ENCODE results near the gene CCM2.

CCM2 gene

GRCh38 chr7:45069444-45070253, 69.6 kb downstream of the CCM2 start:
- no peak for DNase-seq

DNA sequence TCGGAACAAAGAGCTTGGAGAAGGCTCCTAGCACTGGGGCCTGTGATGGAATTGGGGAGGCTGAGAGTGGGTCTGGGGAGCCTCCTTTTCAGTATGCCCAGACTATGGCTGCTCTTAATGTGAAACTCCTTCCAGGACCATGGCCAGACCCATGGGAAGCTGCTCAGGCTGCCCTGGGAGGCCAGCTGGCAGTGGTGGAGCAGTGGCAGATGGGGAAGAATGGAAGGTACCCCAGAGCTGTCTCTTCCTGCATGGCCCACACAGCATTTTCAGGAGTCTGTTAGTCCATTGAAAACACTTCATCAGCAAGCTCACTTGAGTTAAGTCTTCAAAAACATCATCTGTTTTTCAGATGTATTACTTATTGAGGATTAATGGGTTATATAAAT, 70.2 kb downstream of the CCM2 start:
- peak; percentile 29 for DNase-seq

- DNase-seq: no peak
These were observed 71.5 kb downstream of the CCM2 start for GRCh38 chr7:45071528-45071927.

DNA sequence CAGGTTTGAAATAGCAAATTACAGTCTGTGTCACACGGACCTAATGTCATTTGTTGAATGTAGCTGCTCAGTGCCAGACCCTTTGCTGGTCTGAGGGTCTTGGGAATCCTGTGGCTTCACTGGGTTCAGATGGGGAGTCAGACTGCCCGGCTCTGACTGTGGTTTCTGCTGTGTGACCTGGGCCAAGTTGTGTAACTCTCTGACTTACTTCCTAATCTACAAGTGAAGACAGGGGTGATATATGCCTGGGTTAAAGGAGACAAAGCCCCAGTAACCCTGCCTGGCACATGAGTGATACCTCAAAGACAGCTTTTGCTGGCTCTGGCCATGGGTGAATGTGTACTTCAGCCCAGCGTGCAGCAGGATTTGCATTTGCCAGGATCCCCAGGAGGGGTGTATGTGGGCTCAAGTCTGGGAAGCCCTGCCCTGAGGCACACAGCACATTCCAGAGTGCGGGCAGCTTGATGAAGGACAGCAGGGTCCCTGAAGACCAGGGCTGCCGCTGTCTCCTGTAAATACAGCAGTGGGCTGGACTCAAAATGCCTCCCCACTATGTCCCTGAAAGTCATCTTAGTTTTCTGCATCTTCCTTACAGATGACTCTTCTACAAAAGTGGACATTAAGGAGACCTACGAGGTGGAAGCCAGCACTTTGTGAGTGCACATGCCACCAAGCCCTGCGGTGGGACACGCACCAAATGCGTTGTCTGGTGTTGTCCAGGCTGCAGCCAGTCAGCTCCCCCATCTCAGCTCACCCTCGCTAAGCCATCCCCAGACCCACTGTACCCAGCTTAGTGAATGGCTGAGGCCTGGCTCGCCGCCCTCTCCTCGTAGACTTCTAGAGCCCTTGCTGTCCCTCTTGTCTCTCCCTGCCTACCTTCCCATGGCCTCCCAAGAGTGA, 72.4 kb downstream of the CCM2 start:
- DNase-seq: no peak

DNA sequence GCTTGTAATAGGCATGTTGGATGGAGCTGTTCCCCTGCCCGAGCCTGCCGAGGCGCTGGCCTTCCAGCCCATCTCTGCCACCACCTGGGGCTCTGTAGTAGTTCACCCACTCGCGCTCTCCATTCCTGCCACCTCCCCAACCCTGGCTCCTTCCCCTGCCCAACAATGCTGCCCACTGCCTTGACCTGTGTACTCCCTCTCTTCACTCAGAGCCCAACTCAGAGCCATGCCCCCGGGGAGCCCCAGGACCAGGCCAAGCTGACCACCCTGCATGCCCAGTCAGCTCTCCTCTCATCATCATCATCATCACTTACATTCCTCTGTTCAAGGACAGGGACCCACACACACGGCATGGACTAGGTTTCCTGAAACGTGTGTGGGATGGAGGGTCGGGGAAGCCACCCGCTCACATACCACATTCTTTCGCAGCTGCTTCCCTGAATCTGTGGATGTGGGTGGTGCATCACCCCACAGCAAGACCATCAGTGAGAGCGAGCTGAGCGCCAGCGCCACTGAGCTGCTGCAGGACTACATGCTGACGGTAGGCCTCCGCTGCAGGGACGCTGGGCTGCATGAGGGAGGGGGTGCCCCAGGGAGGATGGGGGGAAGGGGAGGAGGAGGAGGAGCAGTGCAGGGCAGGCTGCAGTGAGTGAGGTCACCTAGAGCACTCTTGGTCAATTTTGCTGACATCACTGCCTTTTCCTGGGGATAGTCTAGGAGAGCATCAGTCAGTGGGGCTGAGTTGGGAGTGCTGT, 73.2 kb downstream of the CCM2 start:
- DNase-seq: no peak

- peak; percentile 78 for DNase-seq
These were observed 74.0 kb downstream of the CCM2 start for GRCh38 chr7:45073786-45074527.

DNA sequence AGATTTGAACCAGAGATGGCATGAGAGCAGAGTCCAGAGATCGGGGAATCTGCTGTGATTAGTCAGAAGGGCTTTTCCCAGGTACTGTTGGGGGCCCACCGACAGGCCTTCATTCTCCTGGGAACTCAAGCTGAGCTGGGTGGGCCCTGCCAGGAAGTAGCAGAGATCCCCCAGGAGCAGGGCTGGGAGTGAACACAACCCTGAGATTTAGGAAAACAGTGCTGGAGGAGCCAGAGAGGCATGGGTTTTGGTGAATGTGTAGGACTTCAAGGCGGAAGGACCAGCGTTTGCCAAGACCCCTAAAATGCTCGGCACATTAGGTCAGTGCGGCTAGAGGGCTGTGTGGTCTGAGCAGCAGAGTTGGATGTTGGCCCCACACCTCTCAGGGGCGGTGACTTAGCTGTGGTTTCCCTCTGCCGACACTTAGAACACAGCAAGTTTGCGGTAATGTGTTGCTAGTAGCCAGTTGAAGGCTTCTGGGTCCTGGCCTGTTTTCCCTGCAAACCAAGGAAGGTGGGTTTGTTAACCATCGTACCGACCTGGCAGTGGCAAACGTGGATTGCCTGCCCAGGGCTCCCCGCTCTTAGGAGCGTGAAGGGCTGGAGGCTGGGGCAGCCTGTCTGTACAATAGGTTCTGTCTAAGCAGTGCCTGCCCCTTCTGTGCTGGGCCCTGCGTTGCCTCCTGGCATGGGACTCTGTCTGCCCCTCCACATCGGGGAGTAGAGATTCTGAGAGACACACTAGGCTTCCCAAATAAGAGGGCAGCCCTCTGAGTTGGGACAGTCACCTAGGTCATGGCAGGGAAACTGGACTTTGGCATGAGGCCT, 74.7 kb downstream of the CCM2 start:
- no peak for DNase-seq

- no peak for DNase-seq
These were observed 75.3 kb downstream of the CCM2 start for GRCh38 chr7:45075355-45075644.

GRCh38 chr7:45075871-45076796, 76.1 kb downstream of the CCM2 start:
- no peak for DNase-seq

GRCh38 chr7:45076946-45077345, 76.9 kb downstream of the CCM2 start:
- DNase-seq: no peak

DNA sequence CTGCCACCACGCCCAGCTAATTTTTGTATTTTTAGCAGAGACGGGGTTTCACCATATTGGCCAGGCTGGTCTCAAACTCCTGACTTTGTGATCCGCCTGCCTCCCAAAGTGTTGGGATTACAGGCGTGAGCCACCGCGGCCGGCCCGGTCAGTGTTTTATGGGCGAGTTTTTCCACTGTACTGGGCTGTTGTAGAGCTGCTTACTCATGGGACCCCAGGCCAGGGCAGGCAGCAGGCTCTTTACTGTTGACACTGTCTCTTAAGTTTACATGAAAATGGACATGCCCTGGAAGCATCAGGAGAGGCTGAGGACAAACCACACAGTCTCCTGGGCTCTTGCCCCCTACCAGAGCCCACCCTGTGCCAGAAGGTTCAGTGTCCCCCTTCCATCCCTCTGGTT, 77.6 kb downstream of the CCM2 start:
- DNase-seq: no peak

GRCh38 chr7:45078125-45078681, 78.2 kb downstream of the CCM2 start:
- no peak for DNase-seq

DNA sequence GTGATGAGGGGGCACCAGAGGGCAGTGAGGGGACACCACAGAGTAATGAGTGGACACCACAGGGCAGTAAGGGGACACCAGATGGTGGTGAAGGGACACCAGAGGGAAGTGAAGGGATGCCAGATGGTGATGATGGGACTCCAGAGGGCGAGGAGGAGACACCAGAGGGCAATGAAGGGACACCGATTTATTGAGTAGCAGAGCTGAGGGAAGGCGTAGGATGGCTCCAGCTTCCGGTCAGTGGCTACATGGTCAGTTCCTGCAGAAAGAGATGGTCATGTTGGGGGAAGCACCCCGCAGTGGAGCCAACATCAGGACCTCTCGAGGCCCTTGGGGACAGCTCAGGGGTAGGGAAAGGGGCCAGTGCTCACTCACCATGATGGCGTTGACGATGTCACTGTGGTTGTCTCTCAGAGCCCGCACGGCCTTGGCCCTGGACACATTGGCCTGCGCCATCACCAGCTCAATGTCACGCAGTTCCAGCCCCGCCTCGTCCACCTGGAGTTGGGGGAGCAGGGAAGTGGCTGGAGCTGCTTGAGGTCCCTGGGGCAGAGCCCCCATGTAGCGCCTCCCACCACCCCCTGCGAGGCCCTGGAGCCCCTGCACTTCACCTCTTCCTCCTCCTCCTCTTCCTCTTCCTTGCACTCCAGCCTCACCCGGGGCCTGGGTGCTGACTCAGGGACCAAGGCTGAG, 80.4 kb downstream of the CCM2 start:
- no peak for DNase-seq

GRCh38 chr7:45080958-45081669, 81.1 kb downstream of the CCM2 start:
- no peak for DNase-seq

DNA sequence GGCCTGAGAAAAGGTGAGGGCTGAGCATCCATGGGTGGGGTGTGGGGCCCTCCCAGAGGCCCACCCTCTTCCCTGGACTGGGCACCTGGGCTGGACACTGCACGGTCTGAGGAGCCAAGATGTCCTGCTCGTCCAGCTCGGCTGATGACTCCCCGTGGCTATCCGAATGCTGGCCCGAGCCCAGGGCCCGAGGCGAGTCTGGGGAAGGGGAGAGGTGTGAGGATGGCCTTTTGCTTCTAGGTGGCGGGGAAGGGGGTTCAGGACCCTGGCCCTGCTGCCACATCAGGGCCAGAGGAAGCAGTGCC, 81.6 kb downstream of the CCM2 start:
- DNase-seq: no peak

DNA sequence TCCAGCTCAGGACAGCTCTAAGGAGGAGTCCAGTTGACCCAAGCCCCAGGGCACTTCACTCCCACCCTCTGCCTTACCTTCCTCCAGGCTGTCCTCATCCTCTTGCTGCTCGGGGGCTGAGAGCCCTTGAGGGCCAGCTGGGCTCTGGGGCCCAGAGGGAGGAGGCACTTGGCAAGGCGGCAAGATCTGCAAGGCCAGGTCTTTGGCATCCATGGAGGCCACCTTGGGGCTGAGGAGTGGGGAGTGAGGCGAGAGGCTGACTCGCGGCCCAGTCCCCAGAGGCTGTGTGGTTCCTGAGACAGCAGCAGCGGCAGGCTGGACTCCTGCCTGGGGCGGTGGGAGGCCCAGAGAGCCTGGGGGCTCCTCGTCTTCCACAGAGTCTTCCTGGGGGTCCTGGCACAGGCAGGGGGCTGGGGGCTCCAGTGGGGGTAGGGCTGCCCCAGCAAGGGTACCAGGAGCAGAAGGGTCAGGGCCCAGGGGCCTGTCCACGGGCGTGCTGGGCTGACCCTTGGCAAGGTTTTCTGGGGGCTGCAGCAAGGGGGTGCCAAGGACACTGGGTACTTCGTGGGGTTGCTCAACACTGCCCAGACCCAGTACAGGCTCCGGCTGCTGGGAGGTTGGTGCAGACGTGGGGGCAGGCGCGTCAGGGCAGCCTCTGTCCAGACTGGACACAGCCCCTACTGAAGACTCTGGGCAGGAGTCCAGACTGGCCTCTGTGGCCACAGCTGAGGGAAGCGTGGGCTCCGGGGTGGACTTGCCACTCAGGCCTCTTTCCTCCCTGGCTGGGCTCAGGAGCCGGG, 82.2 kb downstream of the CCM2 start:
- DNase-seq: no peak

DNA sequence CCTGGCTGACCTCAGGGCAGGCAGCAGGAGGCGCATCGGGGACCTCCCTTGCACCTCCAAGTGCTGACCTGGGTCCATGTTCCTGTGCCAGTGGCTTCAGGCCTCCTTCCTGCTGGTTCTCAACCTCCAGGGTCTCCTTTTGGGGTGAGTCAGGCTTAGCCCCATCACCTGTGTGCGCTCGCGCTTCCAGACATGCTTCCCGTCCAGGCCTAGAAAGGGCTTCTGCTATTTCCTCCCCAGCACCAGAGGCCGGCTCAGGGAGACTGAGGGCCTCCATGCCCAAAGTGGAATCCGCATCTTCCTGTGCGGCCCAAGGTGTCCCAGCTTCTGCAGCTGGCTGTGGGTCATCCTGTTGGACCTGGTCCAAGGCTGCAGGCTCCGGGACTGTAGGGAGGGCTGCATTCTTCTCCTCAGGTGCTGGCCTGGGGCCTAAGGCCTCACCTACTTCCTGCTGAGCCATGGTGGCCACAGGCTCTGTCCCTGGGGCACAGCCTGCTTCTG, 82.9 kb downstream of the CCM2 start:
- DNase-seq: no peak

DNA sequence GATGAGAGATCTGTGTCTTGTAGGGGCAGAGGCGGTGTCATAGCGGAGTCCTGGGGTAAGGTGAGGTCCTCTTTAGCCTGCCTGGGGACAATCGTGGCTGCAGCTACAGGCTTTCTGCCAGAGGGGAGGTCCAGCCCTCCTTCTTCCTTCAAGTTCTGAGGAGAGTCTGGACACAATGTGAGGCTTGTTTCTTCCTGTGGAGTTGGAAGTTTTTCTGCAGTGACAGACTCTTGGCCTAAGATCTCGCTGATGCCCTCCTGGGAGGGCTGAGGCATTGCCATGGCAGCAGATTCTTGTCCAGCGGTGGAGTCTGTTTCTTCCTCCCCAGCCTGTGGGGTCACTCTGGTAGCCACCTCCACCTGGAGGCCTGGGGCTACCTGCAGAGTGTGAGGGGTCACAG, 84.3 kb downstream of the CCM2 start:
- no peak for DNase-seq

Measured in NCI-H1694 treated with DMSO at 0.1 percent for 48 hours (cell line).